ENCODE data around the gene AP1G1. TPM values are rescaled to one million over a fixed set of nuclear protein-coding genes. Genes with fewer than 3 reads are reported as not detected.
"Not testable (repeated sequence)": the region's sequence is repeated elsewhere in the genome, so short reads cannot be mapped to it uniquely, and the experiment has no call there.

The AP1G1 gene
- total RNA-seq, 2 donors from 2014 or later: 62.7 to 68.5 TPM

- no peak for TF ChIP-seq CTCF (conservative IDR thresholded peaks at IDR 0.05)
Observed at GRCh38 chr16:71834291-71834690, 25.7 kb upstream of the AP1G1 start.

GRCh38 chr16:71832112-71832511, 23.5 kb upstream of the AP1G1 start:
- not testable (repeated sequence) for H3K36me3 ChIP-seq (ENCODE audit: control insufficient read depth, insufficient read depth, low read length); H3K4me1 Mint-ChIP-seq; H3K4me3 Mint-ChIP-seq; H3K27ac ChIP-seq (ENCODE audit: low read depth, low read length); H3K9me3 ChIP-seq (ENCODE audit: control insufficient read depth, low read length); H3K9ac ChIP-seq (ENCODE audit: extremely low read depth, low read length, poor library complexity, severe bottlenecking); H3K27ac Mint-ChIP-seq; H3K4me3 ChIP-seq (ENCODE audit: low read length); H3K9me3 Mint-ChIP-seq; H3K36me3 Mint-ChIP-seq (ENCODE audit: low read depth); DNase-seq; H3K4me1 ChIP-seq (ENCODE audit: control insufficient read depth, insufficient read depth, low read length)
- H3K27me3 Mint-ChIP-seq (ENCODE audit: insufficient read depth): peaks cover 13% of the 10 kb centered on the region
- H3K27me3 ChIP-seq (ENCODE audit: control insufficient read depth, insufficient read depth, low read length, poor library complexity, severe bottlenecking): peaks cover 10% of the 10 kb centered on the region
- 89 to 90% methylated on average over 1 to 2 of the region's 2 CpGs for whole genome bisulfite sequencing, 2 experiments (ENCODE audit: insufficient coverage in 1 of 2, insufficient read length in 1 of 2)

More at GRCh38 chr16:71834291-71834690, 25.7 kb upstream of the AP1G1 start:
- no peaks in the 10 kb centered on the region for H3K4me1 ChIP-seq (ENCODE audit: control insufficient read depth, insufficient read depth, low read length)
- H3K9me3 Mint-ChIP-seq: no peaks in the 10 kb centered on the region
- H3K27me3 ChIP-seq (ENCODE audit: control insufficient read depth, insufficient read depth, low read length, poor library complexity, severe bottlenecking): no peaks in the 10 kb centered on the region
- 83 to 87% methylated on average over 2 to 3 of the region's 3 CpGs for WGBS, 2 experiments (ENCODE audit: insufficient coverage in 1 of 2, insufficient read length in 1 of 2)
- no peaks in the 10 kb centered on the region for H3K4me1 Mint-ChIP-seq
- peaks cover 3% of the 10 kb centered on the region for H3K27me3 Mint-ChIP-seq (ENCODE audit: insufficient read depth)
- no peak overlapping the region for H3K27ac Mint-ChIP-seq
- H3K4me3 ChIP-seq (ENCODE audit: low read length): no peak overlapping the region
- H3K36me3 ChIP-seq (ENCODE audit: control insufficient read depth, insufficient read depth, low read length): no peaks in the 10 kb centered on the region
- no peaks in the 10 kb centered on the region for H3K36me3 Mint-ChIP-seq (ENCODE audit: low read depth)
- no peak overlapping the region for H3K4me3 Mint-ChIP-seq
- no peak overlapping the region for H3K27ac ChIP-seq (ENCODE audit: low read depth, low read length)
- H3K9ac ChIP-seq (ENCODE audit: extremely low read depth, low read length, poor library complexity, severe bottlenecking): no peak overlapping the region
- H3K9me3 ChIP-seq (ENCODE audit: control insufficient read depth, low read length): no peaks in the 10 kb centered on the region
- no peak for DNase-seq

- WGBS, 2 experiments (ENCODE audit: insufficient coverage in 1 of 2, insufficient read length in 1 of 2): 94 to 95% methylated on average over 3 of the region's 3 CpGs
- not testable (repeated sequence) for H3K9me3 ChIP-seq (ENCODE audit: control insufficient read depth, low read length)
Observed at GRCh38 chr16:71831698-71832097, 23.1 kb upstream of the AP1G1 start.

GRCh38 chr16:71830359-71830758, 21.7 kb upstream of the AP1G1 start:
- Mint-ChIP-seq H3K27ac (no peak overlapping the region), H3K4me3 (no peak overlapping the region), H3K9me3 (no peaks in the 10 kb centered on the region), H3K36me3 (ENCODE audit: low read depth) (no peaks in the 10 kb centered on the region), H3K27me3 (ENCODE audit: insufficient read depth) (peaks cover 13% of the 10 kb centered on the region), H3K4me1 (no peaks in the 10 kb centered on the region)
- Histone ChIP-seq H3K27me3 (ENCODE audit: control insufficient read depth, insufficient read depth, low read length, poor library complexity, severe bottlenecking) (peaks cover 10% of the 10 kb centered on the region), H3K4me3 (ENCODE audit: low read length) (no peak overlapping the region), H3K9me3 (ENCODE audit: control insufficient read depth, low read length) (no peaks in the 10 kb centered on the region), H3K4me1 (ENCODE audit: control insufficient read depth, insufficient read depth, low read length) (no peaks in the 10 kb centered on the region), H3K9ac (ENCODE audit: extremely low read depth, low read length, poor library complexity, severe bottlenecking) (no peak overlapping the region), H3K36me3 (ENCODE audit: control insufficient read depth, insufficient read depth, low read length) (no peaks in the 10 kb centered on the region), H3K27ac (ENCODE audit: low read depth, low read length) (no peak overlapping the region)
- no peak for DNase-seq
- 83% methylated on average over 2 of the region's 2 CpGs; no CpG with 5 or more reads in 1 of the 2 experiments for WGBS, 2 experiments (ENCODE audit: insufficient coverage in 1 of 2, insufficient read length in 1 of 2)
- TF ChIP-seq CTCF (conservative IDR thresholded peaks at IDR 0.05): no peak

More at GRCh38 chr16:71831698-71832097, 23.1 kb upstream of the AP1G1 start:
- not testable (repeated sequence) for H3K27ac Mint-ChIP-seq; H3K4me1 ChIP-seq (ENCODE audit: control insufficient read depth, insufficient read depth, low read length); H3K27ac ChIP-seq (ENCODE audit: low read depth, low read length); H3K9ac ChIP-seq (ENCODE audit: extremely low read depth, low read length, poor library complexity, severe bottlenecking); H3K4me3 ChIP-seq (ENCODE audit: low read length); H3K36me3 Mint-ChIP-seq (ENCODE audit: low read depth); H3K9me3 Mint-ChIP-seq; DNase-seq; H3K4me1 Mint-ChIP-seq; H3K4me3 Mint-ChIP-seq; H3K36me3 ChIP-seq (ENCODE audit: control insufficient read depth, insufficient read depth, low read length)
- H3K27me3 Mint-ChIP-seq (ENCODE audit: insufficient read depth): peaks cover 13% of the 10 kb centered on the region
- H3K27me3 ChIP-seq (ENCODE audit: control insufficient read depth, insufficient read depth, low read length, poor library complexity, severe bottlenecking): peaks cover 10% of the 10 kb centered on the region
